ENCODE measurements around the gene ZNF534. TPM values are rescaled to one million over a fixed set of nuclear protein-coding genes. Genes with fewer than 3 reads are reported as not detected.
"Not testable (repeated sequence)": the region's sequence is repeated elsewhere in the genome, so short reads cannot be mapped to it uniquely, and the experiment has no call there.

ZNF534 gene
- total RNA-seq, 2 experiments from 2014 or later = not detected

DNA sequence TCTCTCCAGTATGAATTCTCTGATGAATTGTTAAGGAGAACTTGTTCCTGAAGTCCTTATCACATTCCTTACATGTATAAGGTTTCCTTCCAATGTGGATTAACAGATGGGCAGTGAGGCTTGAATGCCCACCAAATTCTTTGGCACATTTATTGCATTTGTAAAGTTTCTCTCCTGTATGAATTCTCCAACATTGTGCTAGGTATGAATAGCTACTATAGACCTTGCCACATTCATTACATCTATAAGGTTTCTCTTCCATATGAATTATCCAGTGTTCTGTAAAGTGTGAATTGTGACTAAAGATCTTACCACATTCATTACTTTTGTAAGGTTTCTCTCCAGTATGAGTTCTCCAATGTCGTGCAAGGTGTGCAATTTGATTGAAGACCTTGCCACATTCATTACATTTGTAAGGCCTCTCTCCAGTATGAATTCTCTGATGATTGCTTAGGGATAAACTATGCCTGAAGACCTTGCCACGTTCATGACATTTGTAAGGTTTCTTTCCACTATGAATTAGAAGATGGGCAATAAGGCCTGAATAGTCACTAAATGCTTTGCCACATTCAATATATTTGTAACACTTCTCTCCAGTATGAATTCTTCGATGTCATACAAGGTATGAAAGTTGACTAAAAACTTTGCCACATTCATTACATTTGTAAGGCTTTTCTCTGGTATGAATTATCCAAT lies 44.9 kb downstream of the ZNF534 start:
- no peak overlapping the region for H3K4me3 Mint-ChIP-seq
- H3K27ac Mint-ChIP-seq = no peak overlapping the region
- no peaks in the 10 kb centered on the region for H3K4me1 Mint-ChIP-seq (ENCODE audit: low read depth)
- no peak for DNase-seq
- no peaks in the 10 kb centered on the region for H3K27me3 Mint-ChIP-seq
- intact Hi-C loops (cut with micrococcal nuclease) = no loop called here
- peaks cover 89% of the 10 kb centered on the region for H3K9me3 Mint-ChIP-seq
- CTCF ChIA-PET = no interaction called here
- POLR2A ChIA-PET = no interaction called here
- H3K36me3 Mint-ChIP-seq = peaks cover 69% of the 10 kb centered on the region

DNA sequence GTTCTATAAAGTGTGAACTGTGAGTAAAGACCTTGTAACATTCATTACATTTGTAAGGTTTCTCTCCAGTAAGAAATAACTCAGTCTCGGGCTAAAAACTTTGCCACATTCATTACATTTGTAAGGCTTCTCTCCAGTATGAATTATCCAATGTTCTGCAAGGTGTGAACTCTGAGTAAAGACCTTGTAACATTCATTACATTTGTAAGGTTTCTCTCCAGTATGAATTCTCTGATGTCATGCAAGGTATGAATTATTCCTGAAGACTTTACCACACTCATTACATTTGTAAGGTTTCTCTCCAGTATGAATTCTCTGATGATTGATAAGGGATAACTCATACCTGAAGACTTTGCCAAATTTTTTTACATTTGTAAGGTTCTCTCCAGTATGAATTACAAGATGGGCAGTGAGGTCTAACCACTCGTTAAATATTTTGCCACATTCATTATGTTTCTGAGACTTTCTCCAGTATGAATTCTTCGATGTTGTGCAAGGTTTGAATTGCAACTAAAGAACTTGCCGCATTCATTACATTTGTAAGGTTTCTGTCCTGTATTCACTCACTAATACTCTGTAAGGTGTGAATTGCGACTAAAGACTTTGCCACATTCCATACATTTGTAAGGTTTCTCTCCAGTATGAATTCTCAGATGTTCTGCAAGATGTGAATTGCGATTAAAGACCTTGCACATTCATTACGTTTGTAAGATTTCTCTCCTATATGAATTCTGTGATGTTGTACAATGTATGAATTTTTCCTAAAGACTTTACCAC lies 45.6 kb downstream of the ZNF534 start:
- ChIA-PET CTCF (no interaction called here), POLR2A (no interaction called here)
- H3K36me3 Mint-ChIP-seq = peaks cover 71% of the 10 kb centered on the region
- intact Hi-C loops (cut with micrococcal nuclease) = no loop called here
- H3K27me3 Mint-ChIP-seq = no peaks in the 10 kb centered on the region
- H3K4me1 Mint-ChIP-seq (ENCODE audit: low read depth) = no peaks in the 10 kb centered on the region
- H3K27ac Mint-ChIP-seq = no peak overlapping the region
- no peak overlapping the region for H3K4me3 Mint-ChIP-seq
- peaks cover 90% of the 10 kb centered on the region for H3K9me3 Mint-ChIP-seq
- DNase-seq = no peak

DNA sequence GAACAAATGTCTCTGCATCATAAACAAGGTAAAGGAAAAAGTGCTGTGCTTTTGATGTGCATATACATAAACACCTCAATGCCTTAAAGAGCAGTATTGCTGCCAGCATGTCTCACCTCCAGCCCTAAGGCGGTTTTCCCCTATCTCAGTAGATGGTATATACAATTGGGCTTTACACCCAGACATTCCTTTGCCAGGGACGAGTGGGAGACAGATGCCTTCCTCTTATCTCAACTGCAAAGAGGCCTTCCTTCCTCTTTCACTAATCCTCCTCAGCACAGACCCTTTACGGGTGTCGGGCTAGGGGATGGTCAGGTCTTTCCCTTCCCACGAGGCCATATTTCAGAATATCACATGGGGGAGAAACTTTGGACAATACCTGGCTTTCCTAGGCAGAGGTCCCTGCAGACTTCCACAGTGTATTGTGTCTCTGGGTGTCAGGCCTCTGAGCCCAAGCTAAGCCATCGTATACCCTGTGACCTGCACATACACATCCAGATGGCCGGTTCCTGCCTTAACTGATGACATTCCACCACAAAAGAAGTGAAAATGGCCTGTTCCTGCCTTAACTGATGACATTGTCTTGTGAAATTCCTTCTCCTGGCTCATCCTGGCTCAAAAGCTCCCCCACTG lies 55.3 kb downstream of the ZNF534 start:
- H3K27ac Mint-ChIP-seq; CTCF ChIA-PET; intact Hi-C loops (cut with micrococcal nuclease); POLR2A ChIA-PET; H3K4me3 Mint-ChIP-seq; DNase-seq; H3K4me1 Mint-ChIP-seq (ENCODE audit: low read depth); H3K27me3 Mint-ChIP-seq: not testable (repeated sequence)
- peaks cover 64% of the 10 kb centered on the region for H3K9me3 Mint-ChIP-seq
- peaks cover 30% of the 10 kb centered on the region for H3K36me3 Mint-ChIP-seq

DNA sequence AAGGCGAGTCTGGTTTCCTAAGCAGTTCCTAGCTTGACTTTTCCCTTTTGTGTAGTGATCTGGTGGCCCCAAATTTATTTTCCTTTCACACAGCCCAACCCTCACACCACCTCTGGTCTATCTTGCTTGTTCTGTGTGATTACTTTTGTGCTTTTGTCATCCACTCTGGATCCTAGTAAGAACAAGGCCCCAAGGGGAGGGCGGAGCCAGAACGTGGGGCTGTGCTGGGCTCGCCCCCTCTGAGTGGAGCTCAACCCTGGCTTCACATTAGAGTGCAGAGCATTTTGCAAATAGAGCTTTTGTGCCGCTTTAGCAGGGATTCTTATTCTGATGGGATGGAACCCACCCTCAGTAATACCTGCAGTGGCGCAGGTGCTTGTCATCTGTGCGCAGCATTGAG lies 56.1 kb downstream of the ZNF534 start:
- H3K4me1 Mint-ChIP-seq (ENCODE audit: low read depth); CTCF ChIA-PET; intact Hi-C loops (cut with micrococcal nuclease); H3K4me3 Mint-ChIP-seq; H3K27me3 Mint-ChIP-seq; H3K27ac Mint-ChIP-seq; DNase-seq; POLR2A ChIA-PET: not testable (repeated sequence)
- Mint-ChIP-seq H3K36me3 (peaks cover 28% of the 10 kb centered on the region), H3K9me3 (peaks cover 64% of the 10 kb centered on the region)

DNA sequence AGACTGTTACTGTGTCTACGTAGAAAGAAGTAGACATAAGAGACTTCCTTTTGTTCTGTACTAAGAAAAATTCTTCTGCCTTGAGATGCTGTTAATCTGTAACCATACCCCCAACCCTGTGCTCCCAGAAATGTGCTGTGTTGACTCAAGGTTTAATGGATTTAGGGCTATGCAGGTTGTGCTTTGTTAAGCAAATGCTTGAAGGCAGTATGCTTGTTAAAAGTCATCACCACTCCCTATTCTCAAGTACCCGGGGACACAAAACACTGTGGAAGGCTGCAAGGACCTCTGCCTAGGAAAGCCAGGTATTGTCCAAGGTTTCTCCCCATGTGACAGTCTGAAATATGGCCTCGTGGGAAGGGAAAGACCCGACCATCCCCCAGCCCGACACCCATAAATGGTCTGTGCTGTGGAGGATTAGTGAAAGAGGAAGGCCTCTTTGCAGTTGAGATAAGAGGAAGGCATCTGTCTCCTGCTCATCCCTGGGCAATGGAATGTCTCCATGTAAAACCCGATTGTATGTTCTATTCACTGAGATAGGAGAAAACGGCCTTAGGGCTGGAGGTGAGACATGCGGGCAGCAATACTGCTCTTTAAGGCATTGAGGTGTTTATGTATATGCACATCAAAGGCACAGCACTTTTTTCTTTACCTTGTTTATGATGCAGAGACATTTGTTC lies 56.8 kb downstream of the ZNF534 start:
- H3K27me3 Mint-ChIP-seq; H3K4me1 Mint-ChIP-seq (ENCODE audit: low read depth); POLR2A ChIA-PET; CTCF ChIA-PET; H3K27ac Mint-ChIP-seq; intact Hi-C loops (cut with micrococcal nuclease); H3K4me3 Mint-ChIP-seq; DNase-seq: not testable (repeated sequence)
- peaks cover 64% of the 10 kb centered on the region for H3K9me3 Mint-ChIP-seq
- H3K36me3 Mint-ChIP-seq = peaks cover 28% of the 10 kb centered on the region

DNA sequence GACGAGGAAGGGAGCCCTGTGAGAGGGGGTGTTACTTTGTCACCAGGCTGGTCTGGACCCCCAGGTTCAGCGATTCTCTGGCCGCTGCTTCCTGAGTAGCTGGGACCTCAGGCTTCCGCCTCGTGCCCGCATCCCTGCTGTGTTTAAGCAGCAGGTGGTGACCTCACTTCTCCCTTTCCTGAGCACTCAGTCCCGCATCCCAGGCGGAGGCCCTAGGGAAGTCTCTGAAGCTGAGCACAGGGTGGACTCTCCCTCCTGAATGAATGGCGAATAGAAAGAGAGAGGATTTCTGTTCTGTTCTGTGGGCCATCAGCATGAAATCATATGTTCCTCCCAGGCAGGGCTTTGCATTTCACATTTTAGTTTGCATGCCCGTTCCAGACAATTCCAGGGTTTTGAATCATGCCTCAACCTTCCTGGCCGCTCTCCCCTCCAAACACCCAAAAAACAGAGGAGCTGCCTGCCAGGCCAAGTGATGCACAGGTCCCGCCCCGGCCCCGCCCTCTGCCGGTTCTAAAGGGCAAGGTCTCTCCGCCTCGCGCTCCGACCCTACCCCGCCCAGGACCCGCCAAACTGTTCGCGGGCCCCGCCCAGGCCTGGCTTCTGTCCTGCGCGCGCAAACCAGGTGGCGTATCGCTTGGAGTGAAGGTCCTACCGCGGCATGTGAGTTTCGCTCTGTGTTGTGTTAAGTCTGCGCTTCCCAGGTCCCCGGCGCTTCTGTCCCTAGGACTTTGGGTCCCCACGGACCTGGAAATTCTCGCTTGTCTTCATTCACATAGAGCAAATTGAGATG lies 63.4 kb downstream of the ZNF534 start:
- H3K27me3 Mint-ChIP-seq = peaks cover 3% of the 10 kb centered on the region
- intact Hi-C loops (cut with micrococcal nuclease) = no loop called here
- peak; percentile 32 for DNase-seq
- ChIA-PET POLR2A (no interaction called here), CTCF (no interaction called here)
- peaks cover 42% of the 10 kb centered on the region for H3K36me3 Mint-ChIP-seq
- peaks cover 54% of the 10 kb centered on the region for H3K9me3 Mint-ChIP-seq
- H3K27ac Mint-ChIP-seq = no peak overlapping the region
- no peaks in the 10 kb centered on the region for H3K4me1 Mint-ChIP-seq (ENCODE audit: low read depth)
- H3K4me3 Mint-ChIP-seq = no peak overlapping the region

DNA sequence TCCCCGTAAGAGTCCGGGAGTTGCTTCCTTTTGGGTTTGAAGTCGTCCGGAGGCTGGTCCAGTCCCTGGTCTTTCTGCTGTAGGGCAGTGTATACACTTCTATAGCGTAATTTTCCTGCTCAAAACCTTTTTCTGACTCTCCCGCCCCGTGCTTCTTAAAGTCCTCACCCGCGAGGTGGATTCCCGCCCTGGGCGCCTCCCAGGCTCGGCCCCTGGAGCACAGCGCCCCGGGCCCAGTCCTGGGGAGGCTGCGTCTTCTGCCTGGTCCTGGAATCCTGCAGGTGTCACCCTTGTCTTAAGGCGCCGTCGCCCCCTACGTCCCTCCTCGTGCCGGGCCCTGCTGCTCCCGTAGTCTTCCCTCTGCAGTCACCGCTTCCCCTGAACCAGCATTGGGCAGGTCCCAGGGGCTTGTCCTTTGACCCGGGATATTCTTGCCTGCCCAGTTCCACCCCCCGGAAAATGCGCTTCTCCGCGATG lies 64.1 kb downstream of the ZNF534 start:
- H3K9me3 Mint-ChIP-seq = peaks cover 58% of the 10 kb centered on the region
- peaks cover 46% of the 10 kb centered on the region for H3K36me3 Mint-ChIP-seq
- H3K27ac Mint-ChIP-seq = no peak overlapping the region
- peaks cover 3% of the 10 kb centered on the region for H3K27me3 Mint-ChIP-seq
- no peak overlapping the region for H3K4me3 Mint-ChIP-seq
- ChIA-PET CTCF (no interaction called here), POLR2A (no interaction called here)
- no peaks in the 10 kb centered on the region for H3K4me1 Mint-ChIP-seq (ENCODE audit: low read depth)
- intact Hi-C loops (cut with micrococcal nuclease) = no loop called here
- DNase-seq = peak; percentile 12

DNA sequence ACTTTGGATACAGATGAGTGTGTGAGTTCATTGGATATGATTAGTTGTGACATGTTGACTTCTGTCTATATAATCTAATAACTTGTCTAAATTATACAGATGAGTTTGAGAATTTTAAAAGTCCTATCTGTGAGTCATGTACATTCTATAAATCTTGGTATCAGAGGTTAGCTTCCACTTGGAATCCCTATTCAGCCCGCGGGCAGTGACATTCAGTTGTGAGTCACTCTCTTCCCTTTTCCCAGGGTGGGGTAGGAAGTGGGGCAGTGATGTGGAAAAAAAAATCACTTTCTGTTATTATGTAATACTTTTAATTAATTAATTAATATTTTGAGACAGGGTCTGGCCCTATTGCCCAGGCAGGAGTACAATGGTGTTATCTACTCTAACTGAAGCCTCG lies 65.6 kb downstream of the ZNF534 start:
- CTCF ChIA-PET = no interaction called here
- Mint-ChIP-seq H3K4me3 (no peak overlapping the region), H3K27ac (no peak overlapping the region), H3K36me3 (peaks cover 46% of the 10 kb centered on the region), H3K4me1 (ENCODE audit: low read depth) (no peaks in the 10 kb centered on the region), H3K9me3 (peaks cover 60% of the 10 kb centered on the region), H3K27me3 (peaks cover 3% of the 10 kb centered on the region)
- no peak for DNase-seq
- POLR2A ChIA-PET = no interaction called here
- intact Hi-C loops (cut with micrococcal nuclease) = no loop called here

DNA sequence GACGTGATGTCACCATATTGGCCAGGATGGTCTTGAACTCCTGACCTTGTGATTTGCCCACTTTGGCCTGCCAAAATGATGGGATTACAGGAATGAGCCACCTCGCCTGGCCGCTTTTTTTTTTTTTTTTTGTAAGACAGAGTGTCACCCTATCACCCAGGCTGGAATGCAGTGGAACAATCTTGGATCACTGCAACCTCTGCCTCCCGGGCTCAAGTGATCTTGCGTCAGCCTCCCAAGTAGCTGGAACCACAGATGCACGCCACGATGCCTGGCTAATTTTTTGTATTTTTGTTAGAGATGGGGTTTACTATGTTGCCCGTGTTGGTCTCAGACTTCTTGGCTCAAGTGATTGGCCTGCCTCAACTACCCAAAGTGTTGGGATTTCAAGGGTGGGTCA lies 69.6 kb downstream of the ZNF534 start:
- ChIA-PET CTCF (no interaction called here), POLR2A (no interaction called here)
- no peak for DNase-seq
- no peak overlapping the region for H3K27ac Mint-ChIP-seq
- H3K27me3 Mint-ChIP-seq = no peaks in the 10 kb centered on the region
- intact Hi-C loops (cut with micrococcal nuclease) = no loop called here
- no peak overlapping the region for H3K4me3 Mint-ChIP-seq
- H3K9me3 Mint-ChIP-seq = peaks cover 59% of the 10 kb centered on the region
- H3K36me3 Mint-ChIP-seq = peaks cover 48% of the 10 kb centered on the region
- no peaks in the 10 kb centered on the region for H3K4me1 Mint-ChIP-seq (ENCODE audit: low read depth)

DNA sequence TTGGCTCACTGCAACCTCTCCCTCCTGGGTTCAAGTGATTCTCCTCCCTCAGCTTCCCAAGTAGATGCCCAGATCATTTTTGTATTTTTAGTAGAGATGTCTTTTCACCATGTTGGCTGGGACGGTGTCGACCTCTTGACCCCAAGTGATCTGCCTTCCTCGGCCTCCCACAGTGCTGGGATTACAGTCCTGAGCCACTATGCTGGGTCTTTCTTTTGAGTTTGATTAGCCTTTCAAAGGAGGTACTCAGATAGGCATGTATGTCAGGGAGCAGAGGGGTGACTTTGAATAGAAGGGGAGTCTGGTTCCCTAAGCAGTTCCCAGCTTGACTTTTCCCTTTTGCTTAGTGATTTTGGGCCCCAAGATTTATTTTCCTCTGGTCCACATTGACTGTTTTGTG lies 71.5 kb downstream of the ZNF534 start:
- DNase-seq; H3K4me3 Mint-ChIP-seq; H3K4me1 Mint-ChIP-seq (ENCODE audit: low read depth); intact Hi-C loops (cut with micrococcal nuclease); CTCF ChIA-PET; H3K27ac Mint-ChIP-seq; H3K27me3 Mint-ChIP-seq: not testable (repeated sequence)
- peaks cover 52% of the 10 kb centered on the region for H3K36me3 Mint-ChIP-seq
- peaks cover 55% of the 10 kb centered on the region for H3K9me3 Mint-ChIP-seq
- POLR2A ChIA-PET = interaction anchor here (0.7 kb wide), 1 partner anchor 48 kb away, joined by 3 read pairs; no protein-coding TSS in a partner anchor

DNA sequence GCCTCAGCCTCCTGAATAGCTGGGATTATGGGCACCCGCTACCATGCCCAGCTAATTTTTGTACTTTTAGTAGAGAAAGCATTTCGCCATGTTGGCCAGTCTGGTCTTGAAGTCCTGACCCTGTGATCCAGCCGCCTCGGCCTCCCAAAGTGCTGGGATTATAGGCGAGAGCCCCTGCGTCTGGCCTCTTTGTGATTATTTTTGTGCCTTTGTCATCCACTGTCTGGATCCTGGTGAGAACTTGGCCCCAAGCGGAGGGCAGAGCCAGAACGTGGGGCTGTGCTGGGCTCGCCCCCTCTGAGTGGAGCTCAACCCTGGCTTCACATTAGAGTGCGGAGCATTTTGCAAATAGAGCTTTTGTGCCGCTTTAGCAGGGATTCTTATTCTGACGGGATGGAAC lies 72.0 kb downstream of the ZNF534 start:
- peaks cover 53% of the 10 kb centered on the region for H3K9me3 Mint-ChIP-seq
- DNase-seq; H3K4me1 Mint-ChIP-seq (ENCODE audit: low read depth); H3K27ac Mint-ChIP-seq; intact Hi-C loops (cut with micrococcal nuclease); H3K4me3 Mint-ChIP-seq; H3K27me3 Mint-ChIP-seq; CTCF ChIA-PET: not testable (repeated sequence)
- peaks cover 55% of the 10 kb centered on the region for H3K36me3 Mint-ChIP-seq
- POLR2A ChIA-PET = interaction anchor here (0.7 kb wide), 1 partner anchor 47 kb away, joined by 3 read pairs; no protein-coding TSS in a partner anchor

Data from activated CD4-positive, alpha-beta memory T cell treated with anti-CD3 and anti-CD28 coated beads for 36 hours (primary cell).